ENCODE data around the gene CELF4. TPM values are rescaled to one million over a fixed set of nuclear protein-coding genes. Genes with fewer than 3 reads are reported as not detected.

The CELF4 gene
- total RNA-seq, 1 experiment from 2014 or later: 0.40 TPM

- BruUV-seq (replicated peaks): no TSS peak
- no peak overlapping the region for H3K27ac ChIP-seq (ENCODE audit: low read length)
- ChIA-PET CTCF (no interaction called here), POLR2A (ENCODE audit: unreplicated experiment) (no interaction called here)
- TF ChIP-seq CTCF (conservative IDR thresholded peaks at IDR 0.05; ENCODE audit: low read depth, low read length) (no peak), EZH2 (IDR thresholded peaks at IDR 0.05; ENCODE audit: low read length, unreplicated experiment) (no peak), EZH2phosphoT487 (IDR thresholded peaks at IDR 0.05; ENCODE audit: borderline replicate concordance, low read length) (no peak)
- DNase-seq (no peak), ATAC-seq (no peak)
- no peak overlapping the region for H3K4me3 ChIP-seq (ENCODE audit: low read length)
- H2AFZ ChIP-seq (ENCODE audit: low read length): no peak overlapping the region
- intact Hi-C loops (cut with micrococcal nuclease): no loop called here
- no peaks in the 10 kb centered on the region for H3F3A ChIP-seq (ENCODE audit: low read length, unreplicated experiment)
- H3K36me3 ChIP-seq (ENCODE audit: low read depth, low read length): no peaks in the 10 kb centered on the region
- no peaks in the 10 kb centered on the region for H3K9me2 ChIP-seq (replicated peaks; ENCODE audit: low read length)
- H3K9ac ChIP-seq (ENCODE audit: low read length): no peak overlapping the region
- no peaks in the 10 kb centered on the region for H3K27me3 ChIP-seq (ENCODE audit: low read length)
- no peaks in the 10 kb centered on the region for H3K79me2 ChIP-seq (ENCODE audit: low read length)
- H3K4me2 ChIP-seq (ENCODE audit: low read length): no peak overlapping the region
- H4K20me1 ChIP-seq (ENCODE audit: low read length): no peaks in the 10 kb centered on the region
- H3K9me3 ChIP-seq (ENCODE audit: low read length): no peaks in the 10 kb centered on the region
- no peaks in the 10 kb centered on the region for H3K4me1 ChIP-seq (ENCODE audit: insufficient read depth, low read length)
Observed at GRCh38 chr18:37598396-37598795, 32.8 kb upstream of the CELF4 start.

GRCh38 chr18:37590346-37590745, 24.7 kb upstream of the CELF4 start:
- H2AFZ ChIP-seq (ENCODE audit: low read length): no peak overlapping the region
- POLR2A ChIA-PET (ENCODE audit: unreplicated experiment): no interaction called here
- no peaks in the 10 kb centered on the region for H3F3A ChIP-seq (ENCODE audit: low read length, unreplicated experiment)
- intact Hi-C loops (cut with micrococcal nuclease): no loop called here
- no peaks in the 10 kb centered on the region for H4K20me1 ChIP-seq (ENCODE audit: low read length)
- H3K4me2 ChIP-seq (ENCODE audit: low read length): no peak overlapping the region
- no peaks in the 10 kb centered on the region for H3K79me2 ChIP-seq (ENCODE audit: low read length)
- ATAC-seq (no peak), DNase-seq (no peak)
- no peak overlapping the region for H3K9ac ChIP-seq (ENCODE audit: low read length)
- H3K27ac ChIP-seq (ENCODE audit: low read length): no peak overlapping the region
- no peak overlapping the region for H3K4me3 ChIP-seq (ENCODE audit: low read length)
- BruUV-seq (replicated peaks): no TSS peak
- no peaks in the 10 kb centered on the region for H3K9me3 ChIP-seq (ENCODE audit: low read length)
- no peaks in the 10 kb centered on the region for H3K4me1 ChIP-seq (ENCODE audit: insufficient read depth, low read length)
- CTCF ChIA-PET: no interaction called here
- H3K9me2 ChIP-seq (replicated peaks; ENCODE audit: low read length): no peaks in the 10 kb centered on the region
- no peak for TF ChIP-seq EZH2 (IDR thresholded peaks at IDR 0.05; ENCODE audit: low read length, unreplicated experiment)
- no peak for TF ChIP-seq EZH2phosphoT487 (IDR thresholded peaks at IDR 0.05; ENCODE audit: borderline replicate concordance, low read length)
- no peak for TF ChIP-seq CTCF (conservative IDR thresholded peaks at IDR 0.05; ENCODE audit: low read depth, low read length)
- no peaks in the 10 kb centered on the region for H3K36me3 ChIP-seq (ENCODE audit: low read depth, low read length)
- H3K27me3 ChIP-seq (ENCODE audit: low read length): no peaks in the 10 kb centered on the region

- Histone ChIP-seq H3K79me2 (ENCODE audit: low read length) (no peaks in the 10 kb centered on the region), H3K27ac (ENCODE audit: low read length) (no peak overlapping the region), H3K9me2 (replicated peaks; ENCODE audit: low read length) (no peaks in the 10 kb centered on the region), H4K20me1 (ENCODE audit: low read length) (no peaks in the 10 kb centered on the region), H3K9ac (ENCODE audit: low read length) (no peak overlapping the region), H3K27me3 (ENCODE audit: low read length) (no peaks in the 10 kb centered on the region), H3K9me3 (ENCODE audit: low read length) (no peaks in the 10 kb centered on the region), H3F3A (ENCODE audit: low read length, unreplicated experiment) (no peaks in the 10 kb centered on the region), H3K36me3 (ENCODE audit: low read depth, low read length) (no peaks in the 10 kb centered on the region), H3K4me1 (ENCODE audit: insufficient read depth, low read length) (no peaks in the 10 kb centered on the region), H3K4me2 (ENCODE audit: low read length) (no peak overlapping the region), H2AFZ (ENCODE audit: low read length) (no peak overlapping the region), H3K4me3 (ENCODE audit: low read length) (no peak overlapping the region)
- DNase-seq (no peak), ATAC-seq (no peak)
- TF ChIP-seq CTCF (conservative IDR thresholded peaks at IDR 0.05; ENCODE audit: low read depth, low read length) (no peak), EZH2phosphoT487 (IDR thresholded peaks at IDR 0.05; ENCODE audit: borderline replicate concordance, low read length) (no peak), EZH2 (IDR thresholded peaks at IDR 0.05; ENCODE audit: low read length, unreplicated experiment) (no peak)
- BruUV-seq (replicated peaks): no TSS peak
- CTCF ChIA-PET: no interaction called here
- intact Hi-C loops (cut with micrococcal nuclease): no loop called here
- POLR2A ChIA-PET (ENCODE audit: unreplicated experiment): no interaction called here
Observed at GRCh38 chr18:37588289-37588688, 22.7 kb upstream of the CELF4 start.

Measured in PC-3 (cell line).